NCI-H2107 treated with DMSO at 0.1 percent for 48 hours (cell line): Measurements from ENCODE around the gene PLVAP.

Experiments
- DNase-seq: peaks from one replicate; lab custom pipeline; 2025; ENCODE audit not compliant: unreplicated experiment; lab: John Stamatoyannopoulos, UW

The PLVAP gene

DNA sequence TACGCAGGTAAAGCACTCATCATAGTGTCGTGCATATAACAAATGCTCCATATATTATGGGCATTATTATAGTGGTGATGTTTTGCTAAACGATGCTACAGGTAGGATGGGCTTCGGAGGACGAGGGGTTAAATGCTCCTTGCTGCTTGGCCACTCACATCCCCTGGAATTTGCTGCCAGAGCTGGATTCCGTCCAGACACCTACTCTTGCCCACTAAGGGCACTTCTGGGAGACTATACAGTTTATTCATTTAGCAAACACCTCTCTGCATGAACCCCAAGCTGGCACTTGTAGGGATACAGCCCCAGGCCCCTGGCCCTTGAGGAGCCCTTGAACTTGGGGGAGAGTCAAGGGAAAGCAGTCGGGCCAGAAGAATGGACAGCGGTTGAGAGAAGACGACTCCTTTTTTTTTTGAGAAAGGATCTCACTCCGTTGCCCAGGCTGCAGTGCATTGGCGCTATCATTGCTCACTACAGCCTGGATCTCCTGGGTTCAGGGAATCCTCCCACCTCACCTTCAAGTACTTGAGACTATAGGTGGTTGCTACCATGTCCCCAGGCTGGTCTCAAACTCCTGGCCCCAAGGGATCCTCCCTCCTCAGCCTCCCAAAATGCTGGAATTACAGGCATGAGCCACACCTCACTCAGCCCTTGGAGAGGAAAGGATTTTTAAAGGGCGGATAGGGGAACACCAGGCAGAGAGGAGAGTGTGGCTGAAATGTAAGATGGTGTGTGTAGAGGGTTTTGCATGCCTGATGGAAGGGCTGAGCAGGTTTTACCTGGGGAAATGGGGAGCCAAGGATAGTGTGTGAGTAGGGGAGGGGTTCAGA lies 72.5 kb downstream of the PLVAP start:
- DNase-seq, result no peak

DNA sequence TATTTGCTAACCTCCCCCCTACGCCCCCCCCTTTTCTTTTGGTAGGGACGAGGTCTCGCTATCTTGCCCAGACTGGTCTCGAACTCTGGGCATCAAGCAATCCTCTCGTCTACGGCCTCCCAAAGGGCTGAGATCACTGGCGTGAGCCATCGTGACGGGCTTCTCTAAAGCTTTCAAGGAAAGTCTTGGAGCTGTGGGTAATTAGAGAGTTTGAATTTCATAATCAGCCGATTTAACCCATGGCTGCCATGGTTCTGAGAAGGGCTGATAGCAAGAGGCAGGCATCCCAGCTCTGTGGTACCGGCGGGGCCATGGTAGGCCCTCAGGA lies 73.2 kb downstream of the PLVAP start:
- no peak for DNase-seq

DNA sequence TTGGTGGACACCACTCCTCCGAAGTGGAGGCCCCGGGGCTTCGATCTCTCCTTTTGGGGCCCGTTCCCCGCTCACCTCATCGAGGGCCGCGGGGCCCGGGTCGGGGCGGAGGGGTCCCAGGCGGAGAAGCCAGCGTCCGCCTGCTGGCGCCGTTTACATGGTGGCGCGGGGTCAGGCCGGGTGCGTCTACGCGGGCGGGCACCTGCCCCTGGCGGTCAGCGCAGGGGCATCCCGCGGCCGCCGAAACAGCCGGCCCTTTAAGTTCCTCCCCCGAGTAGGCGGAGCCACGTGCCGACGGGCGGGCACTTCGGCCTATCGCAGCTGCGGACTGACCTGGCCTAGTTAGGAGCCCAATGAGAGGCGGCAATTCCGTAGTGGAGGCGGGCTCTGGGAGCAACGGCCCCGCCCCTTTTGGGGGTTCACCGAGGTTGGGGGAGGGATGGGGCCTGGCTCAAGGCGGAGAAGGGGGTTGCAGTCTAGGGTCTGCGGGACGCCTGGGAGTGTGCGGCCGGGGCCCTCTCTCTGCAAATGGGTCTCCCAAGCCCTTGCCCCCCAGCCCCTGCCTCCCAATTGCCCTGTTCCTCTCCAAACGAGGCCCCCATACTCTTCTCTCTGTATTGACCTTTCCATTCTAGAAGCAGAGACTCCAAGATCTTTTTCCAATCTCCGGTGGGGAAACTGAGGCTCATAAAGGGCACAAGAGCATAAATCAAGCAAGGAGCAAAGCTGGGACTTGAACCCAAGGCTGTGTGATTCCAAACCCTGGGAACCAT lies 73.8 kb downstream of the PLVAP start, which contains the start of gene ABHD8:
Gene ABHD8 (minus strand): TSS at position 259 of the 773 bp plus-strand sequence. CDS start 1,809 bp downstream, outside the sequence.
- DNase-seq, result peak; percentile 55

DNA sequence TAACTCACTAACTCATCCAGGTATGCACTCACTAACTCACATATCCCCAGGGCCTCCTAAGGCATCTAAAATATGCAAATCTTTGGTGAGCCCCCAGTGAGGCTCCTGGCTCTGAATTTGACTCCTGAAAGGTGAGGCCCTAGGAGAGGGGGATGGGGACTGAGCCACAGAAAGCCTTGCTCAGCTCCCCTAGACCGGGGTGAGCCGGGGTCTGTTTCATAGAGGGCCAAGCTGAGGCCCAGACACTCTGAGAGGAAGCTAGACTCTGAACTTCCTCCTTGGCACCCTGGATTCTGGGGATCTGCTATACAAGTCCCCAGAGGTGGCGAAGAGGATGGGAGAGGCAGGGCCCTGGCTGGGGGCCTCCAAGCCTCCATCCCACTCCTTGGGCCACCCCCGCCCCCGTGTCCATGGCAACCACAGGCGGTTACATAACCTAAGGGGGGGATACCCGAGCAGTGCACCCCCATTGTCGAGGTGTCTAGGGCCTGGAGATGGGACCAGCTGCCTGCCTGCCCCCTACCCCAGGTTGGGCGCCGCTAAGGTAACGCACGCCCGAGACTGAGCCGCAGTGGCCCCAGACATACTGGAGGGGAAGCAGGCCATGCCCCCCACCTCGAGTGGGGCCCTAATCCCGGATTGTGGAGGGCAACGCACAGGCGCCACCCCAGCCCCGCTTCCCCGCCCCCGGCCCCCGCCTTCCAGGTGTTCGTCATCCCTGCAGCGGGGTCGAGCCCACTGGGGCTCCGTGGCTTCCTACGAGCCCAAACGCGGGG lies 74.6 kb downstream of the PLVAP start:
- no peak for DNase-seq
